UCSD-AML1 (cell line): ENCODE data around the gene SLC26A6.

ENCODE experiments used
- DNase-seq: peaks from one replicate; lab custom pipeline; 2025; ENCODE audit not compliant: unreplicated experiment; lab: John Stamatoyannopoulos, UW

Gene SLC26A6

DNA sequence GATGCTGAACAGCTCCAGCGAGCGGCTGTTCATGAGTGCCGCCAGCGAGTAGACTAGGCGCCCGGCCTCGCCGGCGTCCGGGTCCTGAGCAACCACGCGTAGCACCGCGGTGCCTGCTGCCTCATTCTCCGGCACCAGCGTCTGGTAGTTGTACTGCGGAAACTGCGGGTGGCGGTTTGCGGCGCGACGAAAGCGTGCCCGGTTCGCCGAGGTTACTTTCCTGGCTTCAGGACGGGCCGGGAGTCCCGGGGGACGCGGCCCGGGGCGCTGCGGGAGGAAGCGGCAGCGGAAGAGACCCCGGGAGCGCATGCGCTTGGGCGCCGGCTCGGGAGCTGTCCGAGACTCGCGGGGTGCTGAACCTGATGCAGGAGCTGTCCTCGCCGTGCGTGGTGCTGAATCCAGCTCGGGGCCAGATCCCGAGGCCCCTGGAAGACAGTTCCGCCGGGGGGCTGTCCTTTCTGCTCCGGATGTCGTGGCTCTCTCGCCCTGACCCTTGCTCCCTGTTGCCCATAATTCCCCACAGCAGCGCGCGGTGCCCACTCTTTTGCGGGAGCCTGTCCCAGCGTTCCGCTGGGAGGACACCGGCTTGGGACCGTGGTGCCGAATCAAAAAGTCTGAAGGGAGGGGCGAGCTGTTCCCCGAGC, 26.4 kb upstream of the SLC26A6 start:
- DNase-seq = peak; percentile 76

DNA sequence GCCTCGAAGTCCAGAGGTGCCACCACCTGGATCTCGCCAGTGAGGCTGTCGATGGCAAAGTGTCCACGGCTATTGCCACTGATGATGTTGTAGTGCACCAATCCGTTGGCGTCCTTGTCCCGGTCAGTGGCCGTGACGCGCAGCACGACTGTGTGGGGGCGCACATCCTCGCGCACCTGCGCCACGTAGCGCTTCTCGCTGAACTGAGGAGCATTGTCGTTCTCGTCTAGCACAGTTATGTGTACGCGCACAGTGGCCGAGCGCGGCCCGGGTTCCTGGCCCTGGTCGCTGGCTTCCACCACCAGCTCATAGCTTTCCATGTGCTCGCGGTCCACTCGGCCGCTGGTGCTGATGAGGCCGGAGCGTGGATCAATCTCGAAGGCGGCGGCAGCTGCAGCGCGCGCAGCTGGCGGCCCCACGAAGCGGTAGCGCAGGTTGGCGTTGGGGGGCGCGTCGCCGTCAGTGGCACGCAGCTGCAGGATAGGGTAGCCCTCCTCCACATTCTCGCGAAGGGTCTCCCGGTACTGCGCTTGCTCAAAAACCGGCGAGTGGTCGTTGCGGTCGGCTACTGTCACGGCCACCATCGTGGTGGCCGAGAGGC, 25.6 kb upstream of the SLC26A6 start:
- no peak for DNase-seq

DNA sequence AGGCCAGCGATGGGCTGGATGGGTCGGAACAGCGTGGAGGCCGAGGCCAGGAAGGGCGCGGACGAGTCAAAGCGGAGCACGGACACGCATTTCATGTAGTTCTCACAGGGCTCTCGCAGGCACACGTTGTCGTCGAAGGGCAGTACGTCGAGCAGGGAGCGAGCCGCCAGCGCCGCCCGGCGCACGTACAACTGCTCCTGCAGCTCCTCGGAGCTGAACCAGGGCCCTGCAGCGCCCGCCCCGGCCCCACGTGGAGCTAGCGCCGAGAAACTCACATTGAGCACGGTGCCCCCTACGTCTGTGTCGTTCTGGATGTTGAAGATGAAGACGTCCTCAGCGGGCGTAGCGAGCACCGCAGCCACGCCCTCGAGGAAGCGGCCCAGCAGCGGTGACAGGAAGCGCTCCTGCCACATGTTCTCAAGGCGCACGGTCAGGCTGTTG, 21.6 kb upstream of the SLC26A6 start:
- no peak for DNase-seq

DNA sequence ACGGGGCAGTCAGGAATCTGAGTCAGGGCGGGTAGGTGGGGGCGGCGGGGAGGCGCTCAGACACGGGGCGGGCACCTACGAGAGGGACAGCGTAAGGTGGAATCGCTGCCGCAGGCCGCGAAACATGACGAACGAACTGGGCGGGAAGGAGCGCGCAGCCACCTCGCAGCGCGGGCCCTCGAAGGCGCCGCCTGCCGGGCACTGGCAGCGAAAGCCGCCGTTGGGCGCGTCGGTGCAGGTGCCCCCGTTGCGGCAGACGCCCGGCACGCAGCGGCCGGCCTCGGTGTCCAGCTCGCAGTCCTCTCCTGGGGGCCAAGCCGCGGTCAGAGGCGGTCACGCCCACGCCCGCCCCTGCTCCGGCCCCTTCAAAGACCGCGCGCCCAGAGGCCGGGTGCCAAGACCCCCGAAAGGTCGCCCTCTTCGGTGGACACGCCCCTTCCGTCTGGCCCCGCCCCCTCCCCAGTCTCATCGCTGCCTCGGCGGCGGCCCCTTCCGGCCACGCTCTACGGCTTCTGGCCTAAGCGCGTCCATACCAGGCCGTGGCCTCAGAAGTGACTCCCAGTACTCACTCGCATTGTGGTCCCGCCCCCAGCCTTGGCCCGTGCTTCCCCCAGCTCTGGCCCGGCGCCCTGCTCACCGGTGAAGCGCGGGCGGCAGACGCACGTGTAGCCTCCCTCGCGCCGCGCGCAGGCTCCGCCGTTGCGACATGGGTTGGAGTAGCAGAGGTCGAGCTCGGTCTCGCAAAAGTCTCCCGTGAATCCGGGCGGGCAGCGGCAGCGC, 21.0 kb upstream of the SLC26A6 start:
- DNase-seq = peak; percentile 78

DNA sequence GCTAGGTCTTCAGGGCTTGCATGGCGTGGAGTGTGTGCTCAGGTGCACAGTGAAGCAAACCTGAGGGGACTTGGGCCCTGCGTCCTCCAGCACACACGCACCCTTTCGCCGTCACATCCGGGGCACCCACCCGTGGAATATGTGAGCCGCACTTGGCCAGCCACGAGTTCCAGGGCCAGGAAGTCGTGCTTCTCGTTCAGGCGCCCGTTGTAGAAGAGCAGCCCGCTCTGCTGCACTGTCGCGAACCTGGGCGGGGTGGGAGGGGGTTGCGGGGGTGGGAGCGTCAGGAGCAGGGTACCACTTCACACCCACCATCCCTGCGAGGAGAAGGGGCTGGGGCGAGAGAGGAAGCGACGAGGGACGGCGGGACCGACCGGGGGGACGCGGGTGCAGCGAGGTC, 20.3 kb upstream of the SLC26A6 start:
- DNase-seq = no peak

DNA sequence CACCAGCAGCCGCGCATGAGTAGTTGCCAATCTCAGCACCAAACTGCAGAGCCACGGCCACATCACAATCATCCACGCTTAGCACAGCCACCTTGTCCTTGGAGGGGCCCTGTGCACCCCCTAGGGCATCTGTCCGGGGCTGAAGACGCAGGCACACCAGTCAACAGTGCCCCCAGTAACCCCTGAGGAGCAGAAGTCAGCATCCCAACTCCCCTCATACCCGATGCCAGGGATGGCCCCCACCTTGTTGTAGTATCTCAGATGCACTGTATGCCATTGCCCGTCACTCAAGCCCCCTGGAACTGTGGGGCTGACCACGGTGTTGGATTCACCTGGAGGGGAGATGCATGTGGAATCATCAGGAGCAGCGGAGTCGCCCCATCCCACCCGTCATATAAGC, 19.8 kb upstream of the SLC26A6 start:
- DNase-seq = no peak

DNA sequence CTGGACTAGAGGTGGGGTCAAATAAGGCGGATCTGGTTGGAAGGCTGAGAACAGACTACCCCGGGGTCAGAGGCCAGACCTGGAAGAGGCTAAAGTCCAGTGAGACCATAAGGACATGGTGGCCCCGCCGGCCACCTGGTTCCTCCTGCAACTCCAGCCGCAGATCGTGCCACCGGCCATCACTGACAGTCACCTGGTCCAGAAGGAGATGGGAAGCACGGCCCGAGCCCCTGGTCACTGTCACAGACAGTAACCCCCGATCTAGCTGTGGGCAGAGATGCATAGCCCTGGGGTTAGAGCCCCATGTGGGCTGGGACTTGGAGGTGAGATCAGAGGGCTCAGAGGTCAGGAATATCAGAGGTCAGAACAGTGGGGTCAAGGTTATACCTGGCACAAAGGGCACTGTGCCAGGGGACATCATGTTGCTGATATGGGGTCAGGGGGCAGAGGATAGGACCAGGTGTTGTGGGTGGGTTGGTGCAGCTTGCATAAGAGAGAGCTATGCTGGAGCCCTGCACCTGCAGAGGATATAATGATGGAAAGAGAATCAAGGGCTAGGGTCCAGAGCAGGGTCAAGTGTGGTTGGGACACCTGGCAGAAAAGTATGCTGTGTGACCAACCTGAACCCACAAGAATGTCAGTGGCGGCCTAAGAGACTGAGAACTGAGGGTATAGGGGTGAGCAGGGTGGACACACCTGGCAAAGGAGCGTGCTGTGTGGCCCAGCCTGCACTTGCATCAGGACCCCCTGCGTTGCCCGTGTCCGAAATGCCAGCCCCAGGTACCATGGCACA, 17.9 kb upstream of the SLC26A6 start:
- DNase-seq = no peak

DNA sequence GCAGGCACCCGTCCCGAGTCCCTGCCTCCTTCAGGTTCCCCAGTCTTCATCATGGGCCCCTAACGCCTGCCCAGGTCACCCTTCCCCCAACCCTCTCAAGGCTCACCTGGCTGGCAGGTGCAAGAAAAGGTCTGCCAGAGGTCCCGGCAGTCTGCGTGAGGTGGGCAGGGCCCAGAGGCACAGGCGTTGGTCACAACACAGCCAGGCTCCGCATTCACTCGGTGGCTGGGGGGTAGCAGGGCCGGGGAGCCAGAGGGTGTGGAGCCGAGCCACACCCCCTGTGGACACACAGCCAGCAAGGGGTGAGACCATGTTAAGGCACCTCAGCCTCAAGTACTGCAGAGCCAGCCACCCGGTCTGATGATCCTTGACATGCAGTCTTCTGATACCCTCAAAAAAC, 16.5 kb upstream of the SLC26A6 start:
- DNase-seq = no peak

DNA sequence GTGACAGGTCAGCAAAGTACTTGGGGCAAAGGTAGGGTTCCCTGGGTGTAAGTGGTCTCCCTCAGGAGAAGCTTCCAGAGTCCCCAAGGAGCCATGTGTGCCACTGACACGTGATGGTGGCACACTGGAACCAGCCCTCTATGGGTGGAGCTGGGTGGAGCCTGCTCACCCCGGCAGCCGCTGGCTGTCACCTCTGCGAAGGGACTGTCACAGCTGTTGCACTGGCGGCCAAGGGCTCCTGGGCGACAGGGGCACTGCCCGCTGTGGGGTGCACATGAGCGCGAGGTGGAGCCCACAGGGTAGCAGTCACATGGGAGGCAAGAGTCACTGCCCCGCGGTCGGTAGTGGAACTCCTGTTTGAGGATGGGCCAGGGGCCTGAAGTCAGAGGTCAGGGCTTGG, 15.5 kb upstream of the SLC26A6 start:
- no peak for DNase-seq

DNA sequence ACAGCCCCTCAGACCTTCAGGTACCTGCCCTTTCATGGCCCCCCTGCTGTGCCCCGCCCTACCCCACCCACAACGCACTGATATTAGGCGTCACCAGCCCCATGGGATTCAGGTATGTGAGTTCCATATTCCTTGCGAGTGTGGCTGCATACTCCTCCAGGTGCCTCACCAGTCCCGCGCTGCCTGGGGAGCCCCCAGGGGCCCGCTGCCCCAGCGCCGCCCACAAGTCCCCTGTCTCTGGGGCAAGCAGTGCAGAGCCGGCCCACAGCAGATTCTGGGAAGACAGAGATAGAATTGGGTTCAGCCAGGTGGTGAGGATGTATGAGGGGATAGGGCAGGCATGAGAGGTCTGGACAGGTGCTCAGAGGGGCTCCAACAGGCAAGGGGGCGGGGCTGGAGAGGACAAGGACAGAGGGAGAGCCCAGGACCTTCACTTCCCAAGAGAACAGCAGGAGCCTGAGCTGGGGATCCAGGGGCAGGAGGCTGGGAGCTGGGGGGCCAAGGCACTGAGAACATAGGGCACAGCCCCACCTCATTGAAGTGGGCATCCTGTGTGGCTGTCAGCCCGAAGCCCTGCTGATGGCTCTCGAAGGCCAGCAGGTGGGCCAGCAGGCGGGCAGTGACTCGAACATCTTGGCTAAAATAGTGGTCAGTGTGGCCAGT, 13.1 kb upstream of the SLC26A6 start:
- no peak for DNase-seq

DNA sequence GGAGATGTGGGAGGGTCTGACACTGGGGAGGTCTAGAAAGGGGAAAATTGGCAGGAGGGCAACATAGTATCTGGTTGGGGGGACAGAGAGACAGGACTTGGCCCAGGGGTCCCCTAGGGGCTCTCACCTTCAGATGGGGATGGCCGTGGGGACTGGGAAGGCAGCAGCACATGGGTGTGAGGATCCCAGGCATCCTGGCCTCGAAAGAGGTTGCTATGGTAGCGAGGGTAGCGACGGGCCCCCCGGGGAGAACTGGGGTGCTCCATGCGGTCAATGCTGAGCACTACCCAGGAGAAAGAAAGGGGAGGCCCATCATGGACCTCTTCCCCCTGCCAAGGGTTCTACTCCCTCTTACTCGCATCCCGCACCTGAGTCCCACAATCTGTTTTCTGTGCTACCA, 12.5 kb upstream of the SLC26A6 start:
- DNase-seq = no peak

DNA sequence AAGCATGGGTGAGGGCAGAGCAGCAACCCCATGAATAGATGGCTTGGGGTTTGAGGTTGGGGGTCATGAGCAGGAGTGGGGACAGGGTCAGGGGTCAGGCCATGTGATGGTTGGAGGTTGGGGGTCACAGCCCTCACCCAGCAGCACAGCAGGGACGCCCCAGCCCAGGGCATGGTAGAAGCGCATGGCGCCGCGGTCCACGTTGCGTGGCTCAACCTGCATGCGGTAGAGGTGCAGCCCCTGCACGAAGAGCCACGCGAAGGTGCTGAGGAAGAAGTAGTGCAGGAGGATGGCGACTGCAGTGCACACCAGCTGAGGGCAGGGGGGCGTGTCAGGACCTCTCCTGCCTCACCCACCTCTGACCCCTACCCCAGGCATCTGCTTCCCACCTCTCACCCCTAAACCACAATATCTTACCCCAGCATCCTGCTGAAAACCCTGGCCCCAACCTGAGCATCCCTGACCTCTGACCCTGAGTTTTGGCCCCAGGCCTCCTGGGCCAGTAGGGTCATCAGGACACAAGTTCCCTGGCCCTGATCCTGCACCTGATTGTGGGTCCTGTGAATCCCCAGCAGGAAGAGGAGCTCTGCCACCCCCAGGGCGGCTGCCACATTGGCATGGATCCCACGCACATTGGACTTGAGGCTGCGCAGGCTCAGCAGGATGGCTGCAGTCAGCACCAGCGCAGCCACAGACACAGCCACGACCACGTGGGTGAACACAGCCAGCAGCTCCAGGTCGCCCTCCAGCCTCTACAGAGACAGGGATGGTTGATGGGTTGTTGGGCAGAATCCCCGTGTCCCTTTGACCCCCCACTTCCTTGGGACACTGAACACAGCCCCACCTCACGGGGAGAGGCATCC, 9.9 kb upstream of the SLC26A6 start:
- no peak for DNase-seq

DNA sequence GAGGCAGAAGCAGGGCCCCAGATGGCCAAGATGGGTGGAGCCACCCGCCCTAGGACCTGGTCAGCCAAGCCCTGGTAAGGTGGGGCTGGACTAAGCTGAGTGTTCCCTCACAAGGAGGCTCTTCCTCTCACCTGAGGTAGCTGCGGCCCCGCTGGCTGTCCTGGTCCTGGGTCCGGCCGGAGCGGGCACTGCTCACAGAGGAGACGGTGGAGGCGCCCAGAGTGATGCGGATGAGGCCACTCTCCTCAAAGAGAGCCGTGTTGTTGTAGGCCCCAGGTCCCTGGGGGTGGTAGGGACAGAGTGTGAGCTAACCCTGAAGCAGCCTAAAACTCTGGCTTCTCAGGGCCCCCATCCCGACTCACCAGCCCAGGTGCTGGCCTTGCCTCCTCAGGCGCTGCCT, 7.3 kb upstream of the SLC26A6 start:
- DNase-seq = no peak

DNA sequence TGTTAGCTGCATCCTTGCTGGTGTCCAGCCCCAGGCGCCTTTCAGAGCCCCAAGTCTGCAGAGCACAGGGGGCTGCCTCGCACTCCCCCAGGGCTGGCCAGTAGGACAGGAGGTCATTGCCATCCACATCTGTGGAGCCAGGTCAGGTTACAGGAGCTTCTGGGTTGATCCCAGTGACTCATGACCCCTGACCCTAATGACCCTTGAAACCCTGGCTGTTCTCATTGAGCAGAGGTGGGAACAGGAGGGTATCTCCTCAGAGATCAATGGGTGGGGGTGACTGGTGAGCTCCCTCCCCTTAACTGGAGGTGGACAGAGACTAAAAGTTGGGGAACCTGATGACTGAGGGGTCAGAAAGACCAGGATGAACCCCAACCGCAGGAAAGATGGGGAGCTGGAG, 6.1 kb upstream of the SLC26A6 start:
- no peak for DNase-seq

DNA sequence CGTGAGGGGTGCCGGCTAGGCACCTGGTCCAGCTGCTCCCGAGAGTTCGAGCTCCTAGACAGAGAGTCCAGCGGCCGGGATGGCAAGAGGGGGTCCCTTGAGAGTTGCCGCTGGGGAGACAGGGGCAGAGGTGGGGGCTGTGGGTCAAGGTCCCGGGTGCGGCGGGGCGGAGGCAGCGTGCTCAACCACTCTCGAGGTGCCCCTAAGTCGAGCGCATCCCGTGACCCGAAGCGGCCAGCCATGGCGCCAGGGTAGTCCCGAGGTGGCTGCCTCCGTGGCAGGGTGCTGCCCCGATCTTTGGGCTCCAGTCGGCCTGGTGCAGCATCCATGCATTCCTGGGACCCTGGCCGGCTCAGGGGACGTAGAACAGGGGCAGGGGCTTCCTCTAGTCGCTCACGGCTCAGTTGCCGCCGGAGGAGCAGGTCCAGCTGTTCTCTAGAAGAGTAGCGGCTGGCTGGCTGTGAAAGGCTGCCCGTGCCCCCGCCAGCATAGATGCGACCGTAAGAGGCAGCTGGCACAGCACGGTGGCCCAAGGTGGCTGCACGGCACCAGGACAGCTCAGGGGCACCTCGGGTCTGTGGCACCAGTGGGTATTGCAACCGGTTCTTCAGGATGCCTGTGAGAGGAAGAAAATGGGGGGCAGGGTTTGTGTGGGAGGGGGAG, 4.8 kb upstream of the SLC26A6 start:
- DNase-seq = no peak

DNA sequence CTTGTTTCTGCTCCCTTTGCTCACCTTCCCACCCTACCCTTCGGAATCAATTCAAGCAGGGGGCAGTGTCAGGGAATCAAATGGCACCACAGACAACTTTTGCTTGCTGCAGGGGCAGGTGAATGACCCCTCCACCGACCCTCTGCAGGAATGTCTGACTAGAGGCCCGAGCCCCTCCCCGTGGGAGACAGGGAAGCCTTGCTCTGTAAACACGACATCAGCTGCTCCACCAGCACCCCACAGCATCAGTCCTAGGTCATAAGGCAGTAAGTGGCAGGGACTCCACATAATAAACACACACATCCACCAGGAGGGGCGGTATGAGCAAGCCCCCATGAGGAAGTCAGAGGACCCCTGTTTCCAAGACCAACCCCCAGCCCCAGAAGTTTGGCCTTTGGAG, 2.0 kb upstream of the SLC26A6 start:
- DNase-seq = no peak

DNA sequence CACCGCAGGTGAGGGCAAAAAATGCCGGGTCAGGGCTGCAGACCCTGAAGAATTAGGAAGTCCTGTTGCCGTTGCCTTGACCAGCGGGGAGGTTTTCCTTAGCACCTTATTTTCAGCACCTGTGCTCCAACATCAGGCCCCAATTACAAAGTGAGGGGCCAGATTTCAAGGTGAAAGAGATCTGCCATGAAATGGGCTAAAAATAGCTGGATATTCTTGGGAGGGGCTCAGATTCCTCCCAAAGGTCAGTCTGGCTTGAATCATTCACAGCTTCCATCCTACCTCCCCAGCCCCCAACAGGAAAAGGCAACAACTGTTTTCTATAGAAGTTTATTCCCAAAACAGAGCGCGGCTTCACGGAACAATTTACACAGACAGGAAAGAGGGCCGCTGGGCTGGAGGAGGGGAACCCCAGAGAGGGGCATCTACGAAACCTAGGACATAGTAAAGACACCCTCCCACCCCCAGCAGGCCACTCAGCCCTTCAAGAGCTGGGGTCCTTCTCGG, 941 bp upstream of the SLC26A6 start:
- DNase-seq = no peak

DNA sequence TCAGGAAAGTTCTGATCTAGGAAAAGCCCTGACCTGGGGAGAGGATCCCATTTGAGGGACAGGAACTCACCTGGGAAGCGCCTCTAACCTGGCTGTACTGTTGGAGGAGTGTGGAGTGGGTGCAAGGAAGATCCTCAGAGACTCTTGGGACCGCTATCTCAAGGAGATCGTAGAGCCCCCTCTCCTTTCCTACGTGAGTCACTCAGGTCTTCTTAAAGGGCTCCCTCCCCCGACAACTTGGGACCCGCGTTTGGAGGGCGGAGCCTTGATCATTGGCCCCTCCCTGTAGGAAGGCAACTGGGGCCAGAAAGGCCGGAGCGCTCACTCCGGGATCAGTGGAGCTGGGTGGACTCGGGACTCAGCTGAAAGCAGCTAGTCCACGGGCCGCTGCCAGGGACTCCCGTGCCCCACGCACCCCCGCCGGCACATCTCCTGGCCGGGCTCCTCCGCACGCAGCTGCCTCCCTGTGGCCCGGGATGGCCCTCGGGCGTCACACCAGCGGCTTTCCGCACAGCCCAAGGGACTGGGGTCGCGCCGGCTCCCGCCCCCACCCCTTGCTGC, 520 bp downstream of the SLC26A6 start:
- peak; percentile 54 for DNase-seq

DNA sequence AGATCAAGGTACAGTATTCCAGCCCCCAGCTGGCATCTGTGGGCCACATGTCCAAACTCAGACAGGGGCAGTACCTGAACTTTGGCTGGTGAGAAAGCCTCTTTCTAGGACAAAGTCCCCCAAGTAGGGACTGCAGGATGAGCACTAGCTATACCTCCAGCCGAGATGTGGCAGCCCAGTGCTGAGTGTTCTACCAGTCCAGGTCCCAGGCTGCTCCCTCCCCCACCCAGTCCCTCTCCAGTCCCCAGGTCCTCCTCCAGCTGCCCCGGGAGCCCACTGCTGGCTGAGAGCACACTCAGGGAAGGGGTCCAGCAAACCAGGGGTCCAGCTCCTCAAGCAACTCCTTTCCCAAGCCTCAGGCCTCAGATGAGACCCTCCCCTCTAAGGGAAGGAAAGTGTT, 1.5 kb downstream of the SLC26A6 start:
- DNase-seq = no peak
